KMS-11 (cell line): ENCODE results near the gene TCF7.

ENCODE experiments used
- H2AFZ ChIP-seq: fragments of 200-600 bp; sonication (generic); 2 replicates; pipeline ENCODE4 v1.6.1; 2016; ENCODE audit warnings: antibody characterized with exemption, mixed run types, low read depth
- H3K27ac ChIP-seq: fragments of 200-600 bp; sonication (generic); 2 replicates; pipeline ENCODE4 v1.6.1; 2016; ENCODE audit warnings: mild to moderate bottlenecking, mixed run types
- H3K27me3 ChIP-seq: fragments of 200-600 bp; sonication (generic); 2 replicates; pipeline ENCODE4 v1.6.1; 2017; ENCODE audit warnings: mild to moderate bottlenecking, low read depth, mixed run types, moderate library complexity; ENCODE audit not compliant: insufficient read depth
- H3K36me3 ChIP-seq: fragments of 200-600 bp; sonication (generic); 2 replicates; pipeline ENCODE4 v1.6.1; 2017; ENCODE audit warnings: mild to moderate bottlenecking, mixed run types; ENCODE audit not compliant: insufficient read depth
- H3K4me1 ChIP-seq: fragments of 200-600 bp; sonication (generic); 2 replicates; pipeline ENCODE4 v1.6.1; 2016; ENCODE audit warnings: mild to moderate bottlenecking, low read depth, mixed run types; ENCODE audit not compliant: poor library complexity, severe bottlenecking
- H3K4me2 ChIP-seq: fragments of 200-600 bp; sonication (generic); 2 replicates; pipeline ENCODE4 v1.7.0; 2016; ENCODE audit warnings: mild to moderate bottlenecking, mixed run types
- H3K4me3 ChIP-seq: fragments of 200-600 bp; sonication (generic); IDR thresholded peaks from 2 replicates; pipeline ENCODE4 v1.6.1; 2017; ENCODE audit warnings: low read depth, low read length, mixed read lengths; ENCODE audit not compliant: insufficient read depth
- H3K79me2 ChIP-seq: fragments of 200-600 bp; sonication (generic); 2 replicates; pipeline ENCODE4 v1.6.1; 2016; ENCODE audit warnings: low read depth, mixed run types; ENCODE audit not compliant: insufficient read depth
- H3K9ac ChIP-seq: fragments of 200-600 bp; sonication (generic); 2 replicates; pipeline ENCODE4 v1.6.1; 2016; ENCODE audit warnings: mild to moderate bottlenecking, mixed run types
- H4K20me1 ChIP-seq: fragments of 200-600 bp; sonication (generic); 2 replicates; pipeline ENCODE4 v1.6.1; 2016; ENCODE audit warnings: mild to moderate bottlenecking, mixed run types; ENCODE audit not compliant: insufficient read depth
- TF ChIP-seq, protein P1 (sequence below): fragments of 200-600 bp; sonication (generic); conservative IDR thresholded peaks from 2 replicates; pipeline ENCODE4 v1.6.1; 2017; ENCODE audit warnings: low read depth, mild to moderate bottlenecking, antibody characterized with exemption, low read length, moderate library complexity, mixed read lengths

The TCF7 gene

DNA sequence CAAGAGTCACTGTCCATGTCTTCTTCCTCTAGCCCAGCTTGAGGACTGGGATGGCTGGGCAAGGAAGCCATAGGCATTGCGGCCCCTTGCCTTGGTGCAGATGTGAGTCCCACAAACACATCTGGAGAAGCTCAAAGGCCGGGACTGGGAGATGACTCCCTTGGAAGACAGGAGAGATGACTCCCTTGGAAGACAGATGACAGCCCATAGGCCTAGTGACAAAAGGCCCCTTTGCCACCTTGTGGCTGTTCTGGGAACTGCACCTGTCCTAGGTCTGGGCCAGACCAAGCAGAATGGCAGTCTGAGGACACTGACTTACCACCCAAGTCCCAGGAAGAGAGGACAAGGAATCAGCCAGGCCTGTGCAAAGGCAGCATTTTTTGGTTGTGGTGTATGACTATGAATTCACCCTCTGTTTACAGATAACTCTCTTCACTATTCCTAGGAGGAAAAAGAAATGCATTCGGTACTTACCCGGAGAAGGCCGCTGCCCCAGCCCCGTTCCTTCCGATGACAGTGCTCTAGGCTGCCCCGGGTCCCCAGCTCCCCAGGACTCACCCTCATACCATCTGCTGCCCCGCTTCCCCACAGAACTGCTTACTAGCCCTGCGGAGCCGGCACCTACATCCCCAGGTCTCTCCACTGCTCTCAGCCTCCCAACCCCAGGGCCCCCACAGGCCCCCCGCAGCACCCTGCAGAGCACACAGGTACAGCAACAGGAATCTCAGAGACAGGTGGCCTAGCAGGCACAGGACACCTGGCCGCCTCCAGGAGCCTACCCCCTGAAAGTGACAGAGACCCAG, 31.5 kb downstream of the TCF7 start:
- peaks cover 4% of the 10 kb centered on the region; the same call in 1 of the 2 replicates for H3K79me2 ChIP-seq
- no peak overlapping the region for H3K27ac ChIP-seq
- H4K20me1 ChIP-seq = no peaks in the 10 kb centered on the region
- TF ChIP-seq, protein P1, sequence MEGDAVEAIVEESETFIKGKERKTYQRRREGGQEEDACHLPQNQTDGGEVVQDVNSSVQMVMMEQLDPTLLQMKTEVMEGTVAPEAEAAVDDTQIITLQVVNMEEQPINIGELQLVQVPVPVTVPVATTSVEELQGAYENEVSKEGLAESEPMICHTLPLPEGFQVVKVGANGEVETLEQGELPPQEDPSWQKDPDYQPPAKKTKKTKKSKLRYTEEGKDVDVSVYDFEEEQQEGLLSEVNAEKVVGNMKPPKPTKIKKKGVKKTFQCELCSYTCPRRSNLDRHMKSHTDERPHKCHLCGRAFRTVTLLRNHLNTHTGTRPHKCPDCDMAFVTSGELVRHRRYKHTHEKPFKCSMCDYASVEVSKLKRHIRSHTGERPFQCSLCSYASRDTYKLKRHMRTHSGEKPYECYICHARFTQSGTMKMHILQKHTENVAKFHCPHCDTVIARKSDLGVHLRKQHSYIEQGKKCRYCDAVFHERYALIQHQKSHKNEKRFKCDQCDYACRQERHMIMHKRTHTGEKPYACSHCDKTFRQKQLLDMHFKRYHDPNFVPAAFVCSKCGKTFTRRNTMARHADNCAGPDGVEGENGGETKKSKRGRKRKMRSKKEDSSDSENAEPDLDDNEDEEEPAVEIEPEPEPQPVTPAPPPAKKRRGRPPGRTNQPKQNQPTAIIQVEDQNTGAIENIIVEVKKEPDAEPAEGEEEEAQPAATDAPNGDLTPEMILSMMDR = peak; percentile 95
- H3K4me1 ChIP-seq = peaks cover 1% of the 10 kb centered on the region
- H3K4me3 ChIP-seq = no peak overlapping the region
- H3K27me3 ChIP-seq = no peaks in the 10 kb centered on the region
- H2AFZ ChIP-seq = no peak overlapping the region
- no peak overlapping the region for H3K9ac ChIP-seq
- H3K36me3 ChIP-seq = no peaks in the 10 kb centered on the region
- no peak overlapping the region for H3K4me2 ChIP-seq

DNA sequence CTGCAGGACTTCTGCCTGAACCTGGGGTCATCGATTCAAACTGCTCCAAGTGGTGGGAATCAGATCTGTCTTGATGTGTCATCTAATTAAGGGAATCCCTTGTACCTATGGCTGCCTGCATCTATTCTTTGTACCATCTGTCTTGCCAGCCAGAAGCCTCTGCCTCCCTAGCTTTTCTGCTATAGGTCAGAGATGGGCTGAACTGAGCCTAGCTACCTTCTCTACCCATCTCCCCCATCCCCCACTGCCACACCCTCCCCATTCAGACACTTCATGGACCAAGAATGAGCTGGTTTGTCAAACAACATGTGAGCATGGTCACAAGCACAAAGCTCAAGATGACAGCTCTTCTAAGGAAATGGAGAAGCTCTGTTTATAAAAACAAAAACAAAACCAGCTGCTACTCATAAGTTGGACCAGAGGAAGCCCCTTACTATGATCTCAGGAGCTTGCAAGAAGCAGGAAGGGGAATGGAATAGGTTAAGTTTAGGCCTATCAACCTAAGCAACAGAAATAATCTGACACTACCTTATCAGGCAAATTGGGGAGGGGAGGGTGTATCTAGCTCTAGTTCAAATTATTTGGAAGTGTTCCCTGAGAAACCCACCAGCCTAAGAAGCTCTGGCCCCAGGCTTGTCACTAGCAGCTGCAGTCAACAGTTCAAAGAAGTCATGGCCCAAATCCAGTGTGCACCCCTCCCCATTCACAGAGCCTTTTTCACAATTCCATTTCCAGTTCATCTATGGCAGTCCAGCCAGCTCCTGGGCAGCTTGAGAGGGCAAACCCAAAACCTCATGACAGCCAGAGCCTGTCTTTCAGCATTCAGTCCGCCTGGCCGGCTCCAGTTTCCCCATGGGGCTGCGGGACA, 32.4 kb downstream of the TCF7 start:
- H3K4me2 ChIP-seq = no peak overlapping the region
- peaks cover 4% of the 10 kb centered on the region; the same call in 1 of the 2 replicates for H3K79me2 ChIP-seq
- no peaks in the 10 kb centered on the region for H3K36me3 ChIP-seq
- TF ChIP-seq, protein P1 = no peak
- no peaks in the 10 kb centered on the region for H4K20me1 ChIP-seq
- H3K4me1 ChIP-seq = no peaks in the 10 kb centered on the region
- H3K27ac ChIP-seq = no peak overlapping the region
- no peak overlapping the region for H3K4me3 ChIP-seq
- H3K9ac ChIP-seq = no peak overlapping the region
- H3K27me3 ChIP-seq = no peaks in the 10 kb centered on the region
- H2AFZ ChIP-seq = no peak overlapping the region

DNA sequence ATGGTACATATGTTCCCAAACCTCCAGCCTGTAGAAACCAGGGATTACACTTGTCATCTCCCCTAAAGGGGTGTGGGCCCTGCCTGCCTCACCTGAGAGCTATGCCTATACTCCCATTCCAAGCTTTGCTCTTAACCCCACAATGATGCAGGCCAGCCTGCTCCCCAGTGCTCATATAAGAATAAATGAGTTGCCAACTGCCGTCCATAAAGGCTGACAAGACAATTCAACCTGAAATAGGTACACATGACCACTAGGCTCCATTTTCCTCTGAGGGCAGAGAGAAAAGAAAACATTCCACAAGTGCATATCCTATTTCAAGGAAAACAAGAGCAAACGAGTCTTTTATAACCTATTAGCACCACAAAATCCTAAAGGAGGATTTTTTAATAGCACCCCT, 33.8 kb downstream of the TCF7 start:
- no peak overlapping the region for H3K4me3 ChIP-seq
- H3K9ac ChIP-seq = no peak overlapping the region
- H2AFZ ChIP-seq = no peak overlapping the region
- TF ChIP-seq, protein P1 = no peak
- H4K20me1 ChIP-seq = no peaks in the 10 kb centered on the region
- H3K4me1 ChIP-seq = no peaks in the 10 kb centered on the region
- H3K79me2 ChIP-seq = peaks cover 4% of the 10 kb centered on the region; the same call in 1 of the 2 replicates
- H3K27ac ChIP-seq = no peak overlapping the region
- no peak overlapping the region for H3K4me2 ChIP-seq
- no peaks in the 10 kb centered on the region for H3K27me3 ChIP-seq
- H3K36me3 ChIP-seq = peaks cover 2% of the 10 kb centered on the region; the same call in 1 of the 2 replicates

- H3K9ac ChIP-seq = no peak overlapping the region
- H3K36me3 ChIP-seq = peaks cover 6% of the 10 kb centered on the region; the same call in 1 of the 2 replicates
- H3K79me2 ChIP-seq = peaks cover 4% of the 10 kb centered on the region; the same call in 1 of the 2 replicates
These were observed 34.6 kb downstream of the TCF7 start for GRCh38 chr5:134148986-134149539.

More at GRCh38 chr5:134148986-134149539, 34.6 kb downstream of the TCF7 start:
- Histone ChIP-seq H2AFZ (no peak overlapping the region), H4K20me1 (no peaks in the 10 kb centered on the region), H3K27me3 (no peaks in the 10 kb centered on the region), H3K4me2 (no peak overlapping the region), H3K27ac (no peak overlapping the region), H3K4me3 (no peak overlapping the region), H3K4me1 (no peaks in the 10 kb centered on the region)
- TF ChIP-seq, protein P1 = no peak
